NCI-H2196 treated with DMSO at 0.1 percent for 48 hours (cell line): ENCODE results near the gene RANBP2.
A peak's percentile ranks its signal among the peaks of the same experiment; 100 is the strongest.
"Not testable (repeated sequence)": the region's sequence is repeated elsewhere in the genome, so short reads cannot be mapped to it uniquely, and the experiment has no call there.

ENCODE experiments used
- DNase-seq: peaks from one replicate; lab custom pipeline; 2025; ENCODE audit not compliant: unreplicated experiment; lab: John Stamatoyannopoulos, UW

RANBP2 gene

DNA sequence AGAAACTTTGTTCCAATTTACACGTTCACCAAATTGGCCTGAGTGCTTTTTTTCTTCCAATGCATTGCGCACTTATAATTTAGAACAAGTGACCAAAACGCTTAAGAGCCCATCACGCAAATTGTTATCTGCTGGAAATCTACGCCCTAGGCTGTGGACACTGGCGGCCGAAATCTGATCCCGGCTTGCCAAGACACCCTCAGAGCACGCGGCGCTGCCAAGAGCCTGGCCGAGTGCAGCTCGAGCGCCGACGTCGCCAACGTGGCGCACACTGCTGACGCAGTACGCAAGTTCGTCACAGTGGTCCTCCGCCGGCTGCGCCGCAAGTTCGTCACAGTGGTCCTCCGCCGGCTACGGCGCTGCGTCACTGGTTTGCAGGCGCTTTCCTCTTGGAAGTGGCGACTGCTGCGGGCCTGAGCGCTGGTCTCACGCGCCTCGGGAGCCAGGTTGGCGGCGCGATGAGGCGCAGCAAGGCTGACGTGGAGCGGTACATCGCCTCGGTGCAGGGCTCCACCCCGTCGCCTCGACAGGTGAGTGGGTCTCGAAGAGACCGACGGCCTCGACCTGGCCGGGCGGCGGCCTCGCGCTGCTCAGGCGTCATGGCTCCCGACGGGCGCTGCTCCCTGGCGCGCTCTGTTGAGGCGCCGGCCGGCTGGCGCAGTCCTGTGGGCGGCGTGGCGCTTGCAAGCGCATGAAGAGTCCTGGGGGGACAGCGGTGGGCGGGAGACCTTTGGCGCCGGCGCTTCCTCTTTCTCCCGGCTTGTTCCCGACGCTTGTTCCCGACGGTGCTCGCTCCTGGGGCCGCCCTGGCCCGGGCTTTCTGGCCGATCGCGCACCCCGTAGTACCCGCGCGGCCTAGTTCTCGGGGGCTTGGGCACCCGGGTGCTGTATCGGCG, at the start of gene RANBP2:
RANBP2 (plus strand) TSS at position 334 of the 896 bp plus-strand sequence; CDS start at position 459, 125 bp downstream.
- DNase-seq: peak; percentile 94

DNA sequence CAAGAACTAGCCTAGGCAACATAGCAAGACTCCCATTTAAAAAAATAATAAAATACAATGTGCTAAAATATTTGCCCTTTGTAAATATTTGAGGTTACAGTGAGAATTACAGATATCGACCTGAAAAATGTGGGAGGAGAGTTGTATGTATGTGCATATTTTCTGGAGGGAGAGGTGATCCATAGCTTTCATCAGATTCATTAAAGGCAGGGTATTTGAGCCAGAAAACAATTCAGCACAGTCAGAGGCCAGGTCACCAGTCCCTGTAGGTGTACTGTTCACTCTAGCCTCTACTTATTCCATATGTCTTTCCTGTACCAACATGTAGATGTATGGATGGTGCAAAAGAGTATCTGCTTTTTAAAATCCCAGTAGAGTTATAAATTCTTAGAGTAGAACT, 49.0 kb upstream of the RANBP2 start:
- DNase-seq: not testable (repeated sequence)

DNA sequence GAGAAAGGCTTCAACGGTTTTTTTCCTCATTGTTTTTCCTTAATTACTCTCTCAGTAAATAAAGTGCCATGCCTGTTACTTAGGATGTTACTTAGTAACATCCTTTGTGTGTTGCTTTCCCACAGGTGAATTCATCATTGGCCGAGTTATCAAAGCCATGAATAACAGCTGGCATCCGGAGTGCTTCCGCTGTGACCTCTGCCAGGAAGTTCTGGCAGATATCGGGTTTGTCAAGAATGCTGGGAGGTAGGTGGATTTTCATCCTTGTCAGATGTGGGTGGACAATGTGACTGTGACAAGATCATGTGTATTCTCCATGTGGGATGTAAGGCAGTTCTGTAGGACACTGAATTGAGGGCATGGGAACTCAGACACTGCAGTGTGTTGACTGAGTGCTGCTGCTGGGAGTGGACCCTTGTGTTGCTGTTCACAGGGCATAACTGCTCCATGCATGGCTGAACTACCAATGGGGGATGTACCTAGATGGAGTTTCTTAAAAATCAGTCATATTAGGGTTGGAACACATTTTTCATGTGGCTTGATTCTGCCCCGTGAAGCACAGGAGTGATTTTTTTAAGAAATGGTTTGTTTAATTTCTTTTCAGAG, 47.0 kb upstream of the RANBP2 start:
- DNase-seq: not testable (repeated sequence)

DNA sequence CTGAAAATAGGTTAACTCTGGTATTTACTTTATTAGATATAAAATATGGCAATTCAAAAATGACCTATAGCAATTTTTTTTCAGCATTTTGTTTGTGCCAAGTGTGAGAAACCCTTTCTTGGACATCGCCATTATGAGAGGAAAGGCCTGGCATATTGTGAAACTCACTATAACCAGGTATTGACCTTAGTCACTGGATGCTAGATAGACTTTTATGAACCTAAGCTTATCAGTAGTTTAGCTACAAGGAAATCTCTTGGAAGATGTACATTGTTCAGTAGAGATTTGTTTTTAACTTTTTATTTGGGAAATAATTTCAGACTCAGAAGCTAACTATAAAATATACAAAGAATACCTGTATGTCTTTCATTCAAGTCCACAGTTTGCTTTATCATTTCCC, 42.8 kb upstream of the RANBP2 start:
- DNase-seq: not testable (repeated sequence)

DNA sequence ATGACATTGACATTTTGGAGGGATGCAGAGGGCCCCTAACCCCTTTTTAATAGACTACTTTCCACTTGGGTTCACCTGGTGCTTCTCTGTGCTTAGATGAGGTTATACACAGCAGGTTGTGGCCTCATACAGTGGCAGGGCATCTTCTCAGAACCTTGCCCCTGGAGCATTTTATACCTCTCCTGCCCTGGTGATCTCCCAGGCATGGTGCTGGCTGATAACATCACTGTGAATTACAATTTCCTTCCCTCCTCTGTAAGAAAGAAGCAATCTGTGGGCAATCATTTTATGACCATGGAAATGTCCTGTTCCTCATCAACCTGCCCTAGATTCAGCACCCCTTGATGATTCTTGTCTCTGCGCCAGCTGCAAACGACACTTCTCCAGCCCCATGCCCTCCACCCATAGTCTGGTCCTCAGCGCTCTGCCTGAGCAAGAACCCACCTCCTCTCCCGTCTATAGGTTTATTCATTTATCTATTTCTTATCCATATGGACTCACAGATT, 42.0 kb upstream of the RANBP2 start:
- not testable (repeated sequence) for DNase-seq

DNA sequence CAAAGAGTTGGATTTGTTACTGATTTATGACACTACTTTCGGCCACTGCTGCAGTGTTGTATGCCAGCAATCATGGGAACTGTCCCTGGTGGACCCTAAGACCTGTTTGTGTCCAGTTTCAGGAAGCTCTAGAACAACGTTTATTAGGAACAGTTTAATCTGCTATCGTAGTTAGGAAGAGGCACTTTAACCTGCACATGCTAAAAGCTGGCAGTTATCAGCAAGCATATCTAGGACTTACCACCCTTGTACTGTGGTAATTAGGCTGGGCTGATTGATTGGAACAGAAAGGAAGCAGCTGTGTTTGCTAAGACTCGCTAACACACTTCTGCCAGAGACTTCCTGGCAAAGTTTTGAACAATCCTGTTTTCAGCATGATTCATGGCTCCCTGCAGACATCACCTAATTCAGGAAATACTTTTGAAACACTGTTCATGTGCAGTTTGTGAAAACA, 41.1 kb upstream of the RANBP2 start:
- DNase-seq: peak; percentile 49

DNA sequence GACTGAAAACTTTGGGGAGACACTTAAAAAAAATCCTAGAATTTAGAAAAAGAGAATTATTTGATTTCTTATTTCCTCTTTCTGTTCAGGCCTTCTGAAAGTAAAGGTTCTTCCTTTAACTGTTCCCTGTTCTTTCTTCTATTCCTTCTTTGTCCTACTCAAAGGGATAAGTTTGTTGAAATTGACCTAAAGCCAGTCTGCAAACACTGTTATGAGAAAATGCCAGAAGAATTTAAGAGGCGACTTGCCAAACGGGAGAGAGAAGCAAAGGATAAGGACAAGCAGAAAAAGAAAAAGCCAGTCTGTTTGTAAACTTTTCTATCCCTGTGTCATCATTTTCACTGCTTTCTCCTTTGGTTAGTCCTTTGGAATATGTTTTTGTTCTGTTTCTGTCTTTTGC, 38.5 kb upstream of the RANBP2 start:
- DNase-seq: not testable (repeated sequence)

DNA sequence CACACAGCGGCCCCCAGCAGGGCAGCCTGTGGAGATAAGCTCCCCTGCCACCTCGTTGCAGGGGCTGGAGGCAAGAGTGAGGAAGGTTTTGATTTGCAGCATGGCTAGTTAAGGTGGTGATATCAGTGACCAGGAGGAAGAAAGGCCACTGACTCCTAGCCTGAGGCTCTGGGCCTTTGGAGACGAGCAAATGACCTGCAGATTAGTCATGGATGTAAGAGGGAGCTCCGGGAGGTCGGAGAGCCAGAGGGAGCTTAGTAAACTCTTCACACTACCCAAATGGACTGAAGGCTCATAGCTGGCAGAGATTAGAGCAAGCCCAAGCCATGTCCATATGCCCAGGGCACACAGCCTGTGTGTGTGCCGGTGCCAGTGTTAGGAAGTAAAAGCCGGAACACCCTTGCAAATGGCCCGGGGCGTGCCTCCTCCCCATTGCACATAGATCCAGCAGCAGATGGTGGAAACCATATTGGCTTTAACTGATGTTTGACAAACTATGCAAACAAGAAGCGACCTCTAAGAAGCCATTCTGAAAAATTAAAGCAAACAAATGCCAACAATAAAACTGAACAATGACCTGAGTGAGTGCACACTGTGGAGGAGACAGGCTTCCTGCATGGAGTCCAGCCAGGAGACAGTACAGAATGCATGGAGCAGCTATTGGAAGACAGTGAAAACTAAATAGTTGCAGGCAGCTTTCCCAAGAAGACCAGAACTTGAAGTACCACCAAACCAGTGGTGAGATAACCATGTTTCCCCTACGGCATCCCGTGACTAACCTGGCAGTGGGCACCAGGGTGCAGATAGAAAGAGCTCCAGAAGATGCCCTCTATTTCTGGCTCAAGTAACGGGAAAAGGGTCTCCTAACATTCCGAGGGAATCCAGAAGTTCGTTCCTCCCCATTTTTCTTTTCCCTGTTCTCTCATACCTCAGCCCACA, 30.2 kb upstream of the RANBP2 start:
- DNase-seq: peak; percentile 6

DNA sequence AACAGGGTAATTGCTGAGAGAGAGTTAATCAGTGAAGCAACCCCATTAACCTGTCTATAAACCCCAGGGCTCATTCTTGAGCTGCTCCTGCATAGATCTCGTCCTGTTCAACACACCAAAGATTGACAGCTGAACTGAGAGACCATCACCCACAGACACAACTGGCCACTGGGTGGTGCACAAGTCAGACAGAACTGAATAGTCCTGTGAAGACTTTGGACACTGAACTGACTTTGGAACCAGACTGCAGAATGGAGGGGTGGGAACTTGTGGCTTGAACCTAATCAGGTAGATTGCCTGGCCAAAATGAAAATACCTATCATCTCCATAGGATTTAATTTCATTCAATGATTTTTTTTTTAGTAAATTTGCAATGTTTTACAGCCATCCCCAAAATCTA, 29.3 kb upstream of the RANBP2 start:
- DNase-seq: not testable (repeated sequence)

DNA sequence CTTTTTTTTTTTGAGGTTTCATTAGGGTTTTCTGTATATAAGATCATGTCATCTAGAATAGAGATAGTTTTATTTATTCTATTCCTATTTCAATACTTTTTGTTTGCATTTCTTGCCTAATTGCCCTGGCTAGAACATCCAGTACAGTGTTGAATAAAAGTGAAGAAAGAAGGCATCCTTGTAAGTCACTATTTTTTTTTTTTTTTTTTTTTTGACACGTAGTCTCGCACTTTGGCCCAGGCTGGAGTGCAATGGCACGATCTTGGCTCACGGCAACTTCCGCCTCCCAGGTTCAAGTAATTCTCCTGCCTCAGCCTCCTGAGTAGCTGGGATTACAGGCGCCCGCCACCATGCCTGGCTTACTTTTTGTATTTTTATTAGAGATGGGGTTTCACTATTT, 27.8 kb upstream of the RANBP2 start:
- DNase-seq: no peak

DNA sequence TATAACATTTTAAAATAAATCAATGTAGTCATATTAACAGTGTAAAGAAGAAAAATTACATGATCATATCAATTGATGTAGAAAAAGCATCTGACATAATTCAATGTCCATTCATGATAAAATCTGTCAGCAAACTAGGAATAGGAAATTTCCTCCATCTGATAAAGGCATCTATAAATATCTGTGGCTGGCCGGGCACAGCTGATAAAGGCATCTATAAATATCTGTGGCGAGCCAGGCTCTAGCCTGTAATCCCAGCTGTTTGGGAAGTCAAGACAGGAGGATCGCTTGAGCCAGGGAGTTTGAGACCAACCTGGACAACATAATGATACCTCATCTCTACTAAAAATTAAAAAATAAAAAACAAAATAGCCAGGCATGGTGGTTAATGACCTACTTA, 18.1 kb upstream of the RANBP2 start:
- no peak for DNase-seq

DNA sequence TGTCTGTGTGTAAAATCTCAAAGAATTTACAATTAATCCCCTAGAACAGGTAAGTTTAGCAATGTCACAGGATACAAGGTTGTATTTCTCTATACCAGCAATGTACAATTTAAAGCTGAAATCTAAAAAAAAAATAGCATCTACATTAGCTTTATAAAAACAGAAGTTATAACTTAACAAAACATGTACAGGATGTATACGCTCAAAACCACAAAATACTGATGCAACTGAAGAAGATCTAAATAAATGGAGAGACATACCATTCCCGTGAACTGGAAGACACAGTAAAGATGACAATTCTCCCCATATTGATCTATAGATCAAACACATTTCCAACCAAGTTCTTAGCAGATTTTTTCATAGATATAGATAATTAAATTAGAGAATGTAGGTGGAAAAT, 17.5 kb upstream of the RANBP2 start:
- no peak for DNase-seq

DNA sequence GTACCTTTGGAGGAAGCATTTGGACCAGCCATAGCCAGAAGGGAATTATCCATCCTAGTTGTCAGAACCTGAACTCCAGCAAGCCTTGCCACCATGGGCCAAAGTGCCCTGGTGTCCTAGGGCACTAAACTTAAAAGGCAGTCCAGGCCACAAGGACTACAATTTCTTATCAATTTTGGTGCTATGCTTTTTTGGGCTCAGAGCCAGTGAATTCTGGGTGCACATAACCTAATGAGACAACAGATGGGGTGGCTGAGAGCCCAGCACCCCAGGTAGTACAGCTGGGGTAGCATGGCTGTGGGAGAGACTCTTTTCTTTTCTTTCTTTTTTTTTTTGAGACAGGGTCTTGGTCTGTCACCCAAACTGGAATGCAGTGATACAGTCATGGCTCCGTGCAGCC, 14.4 kb upstream of the RANBP2 start:
- no peak for DNase-seq

DNA sequence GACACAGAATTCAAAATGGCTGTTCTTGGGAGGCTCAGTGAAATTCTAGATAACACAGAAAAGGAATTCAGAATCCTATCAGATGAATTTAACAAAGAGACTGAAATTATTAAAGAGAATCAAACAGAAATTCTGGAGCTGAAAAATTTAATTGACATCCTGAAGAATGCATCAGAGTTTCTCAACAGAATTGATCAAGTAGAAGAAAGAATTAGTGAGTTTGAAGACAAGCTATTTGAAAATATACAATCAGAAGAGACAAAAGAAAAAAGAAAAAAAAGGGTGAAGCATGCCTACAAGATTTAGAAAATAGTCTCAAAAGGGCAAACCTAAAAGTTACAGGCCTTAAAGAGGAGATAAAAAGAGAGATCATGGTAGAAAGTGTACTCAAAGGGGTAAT, 12.0 kb upstream of the RANBP2 start:
- no peak for DNase-seq

DNA sequence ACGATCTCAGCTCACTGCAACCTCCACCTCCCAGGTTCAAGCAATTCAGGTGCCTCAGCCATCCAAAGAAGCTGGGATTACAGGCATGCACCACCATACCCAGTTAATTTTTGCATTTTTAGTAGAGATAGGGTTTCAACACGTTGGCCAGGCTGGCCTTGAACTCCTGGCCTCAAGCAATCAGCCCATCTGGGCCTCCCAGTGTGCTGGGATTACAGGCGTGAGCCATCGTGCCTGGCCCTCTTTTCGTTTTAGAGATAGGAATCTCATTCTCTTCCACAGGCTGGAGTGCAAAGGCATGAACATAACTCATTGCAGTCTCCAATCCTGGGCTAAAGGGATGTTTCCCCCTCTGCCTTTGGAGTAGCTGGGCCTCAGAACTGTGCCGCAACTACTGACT, 2.3 kb upstream of the RANBP2 start:
- not testable (repeated sequence) for DNase-seq

DNA sequence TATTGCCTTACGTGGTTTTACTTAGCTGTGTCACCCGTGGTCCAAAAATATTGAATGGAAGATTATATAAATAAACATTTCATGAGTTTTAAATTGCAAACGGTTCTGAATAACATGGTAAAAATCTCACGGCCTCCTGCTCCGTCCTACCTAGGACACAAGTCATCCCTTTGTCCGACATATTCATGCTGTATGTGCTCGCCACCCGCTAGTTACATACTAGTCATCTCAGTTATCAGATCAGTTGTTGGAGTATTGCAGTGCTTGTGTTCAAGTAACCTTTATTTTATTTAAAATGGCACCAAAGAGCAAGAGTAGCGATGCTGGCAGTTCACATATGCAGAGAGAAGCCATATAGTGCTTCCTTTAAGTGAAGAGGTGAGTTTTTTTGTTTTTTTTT, 6.8 kb downstream of the RANBP2 start:
- not testable (repeated sequence) for DNase-seq

DNA sequence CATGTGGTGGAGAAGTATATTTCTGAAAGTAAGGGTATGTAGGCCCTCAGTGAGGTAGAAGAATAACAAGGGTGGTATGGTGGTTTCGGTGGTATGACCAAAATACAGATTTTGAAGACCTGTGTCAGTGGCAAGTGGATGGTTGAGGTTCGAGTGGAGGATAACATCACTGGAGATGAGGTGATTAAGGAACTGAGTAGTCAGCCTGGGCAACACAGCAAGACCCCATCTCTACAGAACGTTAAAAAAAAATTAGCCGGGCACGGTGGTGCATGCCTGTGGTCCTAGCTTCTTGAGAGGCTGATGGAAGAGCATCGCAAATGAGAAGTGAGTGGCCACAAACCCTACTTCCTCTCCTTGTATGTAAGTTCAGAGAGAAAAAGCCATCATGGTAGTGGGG, 15.4 kb downstream of the RANBP2 start:
- not testable (repeated sequence) for DNase-seq

DNA sequence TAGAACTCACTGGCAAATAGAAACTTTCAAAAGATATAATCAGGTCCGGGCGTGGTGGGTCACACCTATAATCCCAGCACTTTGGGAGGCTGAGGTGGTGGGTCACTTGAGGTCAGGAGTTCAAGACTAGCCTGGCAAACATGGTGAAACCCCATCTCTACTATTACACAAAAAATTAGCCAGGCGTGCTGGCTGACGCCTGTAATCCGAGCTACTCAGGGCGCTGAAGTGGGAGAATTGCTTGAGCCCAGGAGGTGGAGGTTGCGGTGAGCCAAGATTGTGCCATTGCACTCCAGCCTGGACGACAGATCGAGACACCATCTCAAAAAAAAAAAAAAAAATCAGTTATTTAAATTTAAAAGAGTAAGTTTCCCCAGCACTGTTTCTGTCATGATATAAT, 38.7 kb downstream of the RANBP2 start:
- DNase-seq: not testable (repeated sequence)

DNA sequence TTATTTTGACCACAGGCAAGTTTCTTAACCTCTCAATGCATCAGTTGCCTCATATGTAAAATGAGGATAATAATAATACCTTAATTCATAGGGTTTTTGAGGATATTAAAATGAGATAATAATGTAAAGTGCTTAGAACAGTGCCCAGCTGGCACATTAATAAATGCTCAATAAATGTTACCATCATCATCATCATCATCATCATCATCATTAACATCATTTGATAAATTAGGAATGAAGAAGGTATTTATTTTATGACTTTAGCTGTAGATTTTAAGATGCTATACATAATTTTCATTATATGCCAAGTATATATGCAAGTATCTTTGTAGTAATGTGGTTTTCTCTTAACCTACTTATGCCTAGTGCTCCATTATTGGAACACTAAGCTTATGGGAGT, 43.3 kb downstream of the RANBP2 start:
- not testable (repeated sequence) for DNase-seq

DNA sequence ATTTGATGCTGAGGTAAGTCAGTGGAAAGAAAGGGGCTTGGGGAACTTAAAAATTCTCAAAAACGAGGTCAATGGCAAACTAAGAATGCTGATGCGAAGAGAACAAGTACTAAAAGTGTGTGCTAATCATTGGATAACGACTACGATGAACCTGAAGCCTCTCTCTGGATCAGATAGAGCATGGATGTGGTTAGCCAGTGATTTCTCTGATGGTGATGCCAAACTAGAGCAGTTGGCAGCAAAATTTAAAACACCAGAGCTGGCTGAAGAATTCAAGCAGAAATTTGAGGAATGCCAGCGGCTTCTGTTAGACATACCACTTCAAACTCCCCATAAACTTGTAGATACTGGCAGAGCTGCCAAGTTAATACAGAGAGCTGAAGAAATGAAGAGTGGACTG, 47.4 kb downstream of the RANBP2 start:
- DNase-seq: not testable (repeated sequence)

DNA sequence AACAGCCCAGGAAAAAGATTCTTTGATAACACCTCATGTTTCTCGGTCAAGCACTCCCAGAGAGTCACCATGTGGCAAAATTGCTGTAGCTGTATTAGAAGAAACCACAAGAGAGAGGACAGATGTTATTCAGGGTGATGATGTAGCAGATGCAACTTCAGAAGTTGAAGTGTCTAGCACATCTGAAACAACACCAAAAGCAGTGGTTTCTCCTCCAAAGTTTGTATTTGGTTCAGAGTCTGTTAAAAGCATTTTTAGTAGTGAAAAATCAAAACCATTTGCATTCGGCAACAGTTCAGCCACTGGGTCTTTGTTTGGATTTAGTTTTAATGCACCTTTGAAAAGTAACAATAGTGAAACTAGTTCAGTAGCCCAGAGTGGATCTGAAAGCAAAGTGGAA, 48.6 kb downstream of the RANBP2 start:
- DNase-seq: not testable (repeated sequence)
